ENCODE results near the gene PRDM15.

- TF ChIP-seq CTCF (IDR thresholded peaks at IDR 0.05) (no peak), EP300 (IDR thresholded peaks at IDR 0.05) (no peak)
These were observed 6.3 kb upstream of the PRDM15 start for GRCh38 chr21:41885341-41886024.

All from tibial nerve (tissue), 4 donors.